K562 (cell line): ENCODE measurements around the gene SCRN1. TPM values are rescaled to one million over a fixed set of nuclear protein-coding genes. Genes with fewer than 3 reads are reported as not detected.
A peak's percentile ranks its signal among the peaks of the same experiment; 100 is the strongest.

Source experiments
- CHAMP1 ChIP-seq: fragments of 450-650 bp; IDR thresholded peaks from 2 replicates; pipeline ENCODE4 v1.6.1; 2016; ENCODE audit warnings: mild to moderate bottlenecking
- CTBP1 ChIP-seq: fragments of 450-650 bp; IDR thresholded peaks from 2 replicates; pipeline ENCODE4 v1.6.1; 2016; ENCODE audit warnings: borderline replicate concordance
- DMBX1 ChIP-seq: fragments of 250-450 bp; sonication (Bioruptor Pico); IDR thresholded peaks from 2 replicates; pipeline ENCODE4 v1.8.0; 2022; ENCODE audit warnings: inconsistent platforms, mild to moderate bottlenecking, moderate library complexity, borderline replicate concordance
- GTF3C2 ChIP-seq: IDR thresholded peaks from 3 replicates; pipeline ENCODE4 v1.6.1; 2011; ENCODE audit warnings: borderline replicate concordance, mild to moderate bottlenecking, moderate library complexity; ENCODE audit not compliant: insufficient read length; ENCODE audit errors: extremely low read depth
- ILF3 ChIP-seq: fragments of 450-650 bp; IDR thresholded peaks from 2 replicates; pipeline ENCODE4 v1.6.1; 2018; ENCODE audit warnings: antibody characterized with exemption, mild to moderate bottlenecking, moderate library complexity, borderline replicate concordance
- POLR2B ChIP-seq: fragments of 450-650 bp; IDR thresholded peaks from 2 replicates; pipeline ENCODE4 v1.6.1; 2018; ENCODE audit warnings: low read depth; ENCODE audit not compliant: partially characterized antibody
- PTBP1 ChIP-seq: fragments of 200-400 bp; formaldehyde crosslinking; IDR thresholded peaks from 2 replicates; pipeline ENCODE4 v1.6.1; 2017; ENCODE audit warnings: low read depth, low read length
- RCOR1 ChIP-seq, 2 experiments: IDR thresholded peaks; 2 replicates each; pipeline ENCODE4 v1.6.1; 2012; ENCODE audit warnings: low read depth in 2 of 2, low read length in 2 of 2, borderline replicate concordance in 1 of 2, improper control_type of control experiment in 1 of 2
- SMAD1 ChIP-seq: fragments of 150-350 bp; IDR thresholded peaks from 2 replicates; pipeline ENCODE4 v1.6.1; 2014; ENCODE audit warnings: low read length, low read depth; ENCODE audit not compliant: partially characterized antibody
- STAT6 ChIP-seq: sonication (generic); formaldehyde crosslinking; IDR thresholded peaks from 2 replicates; pipeline ENCODE4 v1.8.1; 2023; ENCODE audit warnings: mild to moderate bottlenecking, missing genetic modification reagents
- TFE3 ChIP-seq: fragments of 450-650 bp; formaldehyde crosslinking; IDR thresholded peaks from 2 replicates; pipeline ENCODE4 v1.4.0; 2020; ENCODE audit warnings: mild to moderate bottlenecking, mixed read lengths
- ZBTB26 ChIP-seq: fragments of 450-650 bp; formaldehyde crosslinking; IDR thresholded peaks from 2 replicates; pipeline ENCODE4 v1.4.0; 2022; ENCODE audit warnings: missing genetic modification characterization
- ZNF121 ChIP-seq: sonication (generic); formaldehyde crosslinking; conservative IDR thresholded peaks from 2 replicates; pipeline ENCODE4 v1.8.0; 2022; ENCODE audit warnings: missing genetic modification reagents
- ZNF347 ChIP-seq: fragments of 450-650 bp; formaldehyde crosslinking; IDR thresholded peaks from 2 replicates; pipeline ENCODE4 v1.4.0; 2020; ENCODE audit warnings: low read depth, mild to moderate bottlenecking, moderate library complexity
- ZNF551 ChIP-seq: fragments of 250-450 bp; sonication (Bioruptor Pico); IDR thresholded peaks from 2 replicates; pipeline ENCODE4 v1.5.0; 2021; ENCODE audit warnings: mild to moderate bottlenecking, moderate library complexity
- polyA plus RNA-seq, 8 experiments: library from polyadenylated mRNA; depleted of rRNA in 4 of 8; stranded (reverse) in 5 of 8; unstranded in 3 of 8; fragments of >200 nt; fragmentation: Nextera tagmentation in 2 of 8; fragmentation: Illumina TruSeq in 1 of 8; extraction: Ambion mirVana in 2 of 8; extraction: Trizol in 1 of 8; gene quantifications; 2 replicates each; pipeline versions ENCODE4 v1.2.1 to v1.2.3, GENCODE V29; 2011 to 2014; ENCODE audit warnings: inconsistent platforms in 1 of 8, missing spikeins in 1 of 8
- total RNA-seq, 7 experiments: library from RNA; depleted of rRNA in 6 of 7; stranded (reverse); fragments of >200 nt in 6 of 7; fragmentation: Illumina TruSeq in 2 of 7; extraction: Trizol in 2 of 7; gene quantifications; 2 replicates each; pipeline versions ENCODE4 v1.2.1 to v1.2.3, GENCODE V29; 2011 to 2021; ENCODE audit warnings: low replicate concordance in 1 of 7

The SCRN1 gene
- total and polyA plus RNA-seq, 9 of the 15 experiments (the other 6 are each of a cell fraction or from before 2014, with no cell fraction given) = 0.13 to 1.4 (median 0.20) TPM

- peak; percentile 96 for TF ChIP-seq CHAMP1
- TF ChIP-seq SMAD1 = no peak
- peak; percentile 84 for TF ChIP-seq CTBP1
- peak in 1 of 2 experiments; percentile 82; a peak in 2 of 4 replicates for TF ChIP-seq RCOR1 (IDR thresholded peaks at IDR 0.05; ENCODE audit: borderline replicate concordance in 1 of 2, low read depth in 2 of 2, low read length in 2 of 2)
- TF ChIP-seq DMBX1 (CRISPR knock-in tag) = no peak
- no peak for TF ChIP-seq ZNF347 (CRISPR knock-in tag)
- TF ChIP-seq POLR2B = peak; percentile 59
- no peak for TF ChIP-seq GTF3C2
- no peak for TF ChIP-seq ZNF121 (CRISPR knock-in tag)
- no peak for TF ChIP-seq PTBP1
- TF ChIP-seq ZBTB26 (CRISPR knock-in tag) = no peak
- no peak for TF ChIP-seq STAT6 (CRISPR knock-in tag)
- TF ChIP-seq TFE3 = no peak
- TF ChIP-seq ZNF551 (CRISPR knock-in tag) = no peak
- TF ChIP-seq ILF3 = no peak
Measured at GRCh38 chr7:30026229-30027064, 36.8 kb upstream of the SCRN1 start, which contains the start of gene FKBP14 (continued).
